ENCODE results near the gene ATAD3A.
"Not testable (repeated sequence)": the region's sequence is repeated elsewhere in the genome, so short reads cannot be mapped to it uniquely, and the experiment has no call there.

ATAD3A gene

DNA sequence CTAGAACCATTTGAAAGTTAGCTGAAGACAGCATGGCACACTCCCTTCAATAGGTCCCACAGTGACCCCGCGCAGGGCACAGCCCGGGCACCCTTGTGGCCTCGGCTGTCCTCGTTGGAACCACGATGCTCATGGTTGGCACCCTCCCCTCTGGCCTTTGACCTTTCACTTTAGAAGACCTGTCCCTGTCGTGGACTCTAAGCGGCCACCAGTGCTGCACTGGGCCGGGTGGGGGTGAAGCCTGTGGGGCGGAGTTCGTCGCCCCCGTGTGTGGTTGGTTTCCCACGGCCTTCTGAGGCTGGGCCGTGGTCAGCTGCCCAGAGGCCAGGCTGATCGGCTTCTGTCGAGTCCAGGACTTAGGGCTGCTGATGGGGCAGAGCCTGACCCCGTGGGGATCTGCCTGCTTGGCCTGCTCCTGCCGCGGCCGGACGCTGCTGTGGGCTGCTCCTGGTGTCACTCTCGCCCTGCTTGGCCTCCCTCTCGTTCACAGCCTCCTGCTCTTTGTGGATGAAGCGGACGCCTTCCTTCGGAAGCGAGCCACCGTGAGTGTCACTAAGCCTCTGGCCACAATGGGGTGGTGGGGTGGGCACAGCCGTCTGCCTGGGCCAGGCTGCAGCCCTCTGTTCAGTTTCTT is 12.9 kb downstream of the ATAD3A start:
- DNase-seq: not testable (repeated sequence)

DNA sequence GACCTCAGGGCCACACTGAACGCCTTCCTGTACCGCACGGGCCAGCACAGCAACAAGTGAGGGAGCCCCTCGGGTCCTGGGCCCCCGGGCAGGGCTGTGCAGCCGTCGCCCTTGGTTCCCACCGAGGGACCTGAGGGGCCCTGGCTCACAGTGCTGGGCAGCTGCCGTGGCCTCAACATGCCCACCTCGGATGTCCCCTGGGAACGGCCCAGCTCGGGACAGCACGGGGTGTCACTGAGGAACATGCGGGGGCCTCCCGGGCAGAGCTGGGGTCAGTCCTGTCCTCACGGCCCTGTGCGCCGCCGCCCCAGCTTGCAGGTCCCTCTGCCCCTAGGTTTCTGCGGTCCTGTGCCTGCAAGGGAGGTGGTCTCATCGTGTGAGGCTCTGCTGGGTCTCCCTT is 14.5 kb downstream of the ATAD3A start:
- DNase-seq: not testable (repeated sequence)

DNA sequence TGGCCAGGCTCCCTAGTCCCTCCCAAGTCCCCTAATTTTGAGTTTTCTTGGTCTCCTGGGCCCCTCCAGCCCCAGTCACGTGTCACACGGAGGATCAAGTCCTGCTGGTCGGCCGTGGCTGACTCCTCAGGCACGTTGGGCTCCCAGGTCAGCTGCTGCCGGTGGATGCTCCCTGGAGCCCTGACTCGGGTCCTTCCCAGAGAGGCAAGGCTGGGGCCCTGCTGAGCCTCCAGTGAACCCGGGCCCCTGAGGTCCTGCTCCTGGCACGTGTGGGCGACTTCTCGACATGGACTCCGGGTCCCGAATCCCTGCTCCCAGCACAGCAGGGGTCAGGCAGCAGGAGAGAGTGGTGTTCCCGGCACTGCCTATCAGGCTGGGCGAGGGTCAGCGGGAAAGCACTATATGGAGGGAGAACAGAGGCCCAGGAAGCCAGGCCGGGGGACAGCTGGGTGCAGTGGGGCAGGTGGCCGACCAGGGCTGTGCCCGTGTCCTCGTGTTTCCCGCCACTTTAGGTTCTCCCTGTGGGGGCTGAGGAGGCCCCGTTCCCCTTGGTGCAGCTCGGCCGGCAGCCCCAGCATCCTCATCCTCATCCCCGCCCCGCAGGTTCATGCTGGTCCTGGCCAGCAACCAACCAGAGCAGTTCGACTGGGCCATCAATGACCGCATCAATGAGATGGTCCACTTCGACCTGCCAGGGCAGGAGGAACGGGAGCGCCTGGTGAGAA is 15.3 kb downstream of the ATAD3A start:
- DNase-seq: no peak

DNA sequence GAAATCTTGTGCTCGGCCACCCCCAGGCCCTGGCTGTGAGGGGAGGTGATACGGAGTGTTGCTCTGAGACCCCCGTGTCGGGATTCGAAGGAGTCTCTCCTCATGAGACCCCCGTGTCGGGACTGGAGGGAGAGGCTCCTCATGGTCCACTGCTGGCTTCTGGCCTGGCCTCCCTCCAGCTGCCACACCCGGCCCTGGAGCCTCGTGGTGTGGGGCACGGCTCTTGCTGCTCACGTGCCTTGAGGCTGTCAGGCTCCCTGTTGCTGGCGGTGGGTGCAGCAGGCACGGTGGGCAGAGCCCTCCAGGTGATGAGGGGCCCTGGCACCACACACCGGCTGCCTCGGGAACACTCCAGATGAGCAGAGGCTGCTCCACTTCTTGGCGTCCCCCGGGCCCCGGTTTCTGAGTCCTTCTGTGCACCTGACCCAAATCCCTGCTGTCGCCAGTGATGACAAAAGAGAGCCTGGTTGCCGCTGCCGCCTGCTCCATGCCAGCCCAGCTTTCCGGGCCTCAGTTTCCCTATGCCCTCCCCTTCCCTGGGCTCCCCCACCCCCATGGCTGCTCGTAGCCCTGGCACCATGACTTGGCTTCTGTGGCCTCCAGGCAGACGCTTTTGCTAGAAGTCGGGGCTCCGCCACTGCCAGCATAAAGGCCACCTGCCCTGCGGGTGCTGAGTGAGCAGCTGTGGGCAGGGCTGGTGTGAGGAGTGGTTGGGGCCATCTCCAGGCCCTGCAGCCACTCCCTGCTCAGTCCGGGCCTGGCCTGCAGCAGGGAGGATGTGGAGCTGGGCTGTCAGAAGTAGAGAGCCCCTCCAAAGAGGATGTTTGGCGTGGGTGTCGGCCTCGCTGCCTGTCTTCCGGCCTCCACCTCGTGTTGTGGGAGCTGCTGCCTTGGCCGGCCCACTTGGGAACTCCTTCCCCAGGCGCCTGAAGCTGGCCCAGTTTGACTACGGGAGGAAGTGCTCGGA is 16.6 kb downstream of the ATAD3A start:
- no peak for DNase-seq

DNA sequence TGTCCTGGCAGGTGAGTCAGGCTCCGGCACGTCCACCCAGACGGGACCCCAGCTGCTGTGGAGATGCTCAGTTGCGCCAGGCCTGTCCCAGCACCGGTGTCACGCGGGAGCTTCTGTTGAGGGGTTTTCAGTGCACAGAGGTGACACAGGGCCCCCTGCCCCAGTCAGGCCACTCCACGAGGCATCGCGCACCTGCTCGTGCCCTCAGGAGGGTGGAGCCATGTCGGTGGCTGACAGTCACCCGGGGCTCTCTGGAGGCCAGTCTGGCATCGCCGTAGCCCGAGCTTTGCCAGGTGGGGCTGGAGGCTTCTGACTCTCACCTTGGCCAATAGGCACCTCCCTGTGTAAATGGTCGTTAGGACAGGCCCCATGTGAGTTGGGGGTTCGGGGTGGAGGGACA is 17.4 kb downstream of the ATAD3A start:
- no peak for DNase-seq

DNA sequence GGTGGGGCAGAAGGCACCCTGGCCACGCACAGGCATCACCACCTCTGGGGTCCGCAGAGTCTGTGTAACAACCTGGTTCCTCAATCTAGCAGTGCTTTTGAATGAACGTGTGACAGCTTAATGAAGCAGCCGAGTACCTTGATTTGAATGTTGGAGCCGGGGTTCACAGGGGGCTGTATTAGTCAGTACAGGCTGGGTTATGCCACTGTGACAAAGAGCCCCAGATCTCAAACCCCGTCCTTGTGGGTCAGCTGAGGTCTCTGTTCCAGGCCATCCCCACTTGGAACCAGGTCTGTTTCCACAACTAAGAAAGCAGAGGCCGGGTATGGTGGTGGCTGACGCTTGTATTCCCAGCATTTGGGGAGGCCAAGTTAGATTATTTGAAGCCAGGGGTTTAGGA is 18.0 kb downstream of the ATAD3A start:
- no peak for DNase-seq

DNA sequence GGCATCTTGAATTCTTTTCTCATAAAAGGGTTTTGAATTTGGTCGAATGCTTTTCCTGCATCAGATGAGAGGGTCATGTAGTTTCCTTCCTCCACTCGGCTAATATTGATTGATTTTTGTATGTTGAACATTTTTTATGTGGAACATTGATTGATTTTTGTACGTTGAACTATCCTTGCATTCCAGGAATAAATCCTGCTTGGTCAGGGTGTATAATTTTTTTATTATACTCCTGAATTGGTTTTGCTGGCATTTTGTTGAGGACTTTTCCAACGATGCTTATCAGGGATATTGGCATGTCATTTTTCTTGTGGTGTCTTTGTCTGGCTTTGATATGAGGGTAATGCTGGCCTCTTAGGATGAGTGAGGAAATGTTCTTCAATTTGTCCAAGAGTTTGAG is 20.0 kb downstream of the ATAD3A start:
- DNase-seq: no peak

DNA sequence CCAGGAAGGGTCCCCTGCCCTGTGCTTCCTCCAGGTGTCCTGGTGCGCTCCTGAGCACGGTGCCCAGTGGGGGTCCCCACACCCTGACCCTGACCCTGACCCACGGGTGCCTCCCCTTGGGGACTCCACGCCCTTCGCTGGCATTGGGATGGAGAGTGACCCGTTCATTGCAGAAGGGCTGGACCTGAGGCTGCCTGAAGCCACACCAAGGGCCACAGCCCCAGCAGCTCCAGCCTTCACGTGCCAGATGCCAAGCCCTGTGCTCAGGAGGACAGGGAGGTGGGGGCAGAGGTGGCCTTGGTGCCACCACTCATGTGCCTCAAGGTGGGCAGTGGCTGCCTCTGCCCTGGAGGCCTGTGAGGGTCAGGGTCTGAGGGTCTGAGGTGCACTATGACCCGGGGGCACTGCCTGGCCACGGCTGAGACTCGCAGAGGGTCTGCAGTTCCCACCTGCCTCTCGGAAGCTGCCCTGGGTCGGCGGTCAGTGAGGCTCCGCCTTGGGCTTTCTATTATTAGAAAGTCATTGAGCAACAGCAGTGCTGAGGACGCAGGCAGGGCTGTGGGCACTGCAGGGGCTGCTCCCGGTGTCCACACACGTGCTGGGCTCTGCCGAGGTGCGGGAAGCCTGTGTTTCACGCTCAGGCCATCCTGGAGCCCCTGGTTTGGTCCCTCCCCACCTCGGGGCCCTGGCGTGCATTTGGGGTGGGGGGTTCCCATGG is 21.4 kb downstream of the ATAD3A start:
- not testable (repeated sequence) for DNase-seq

DNA sequence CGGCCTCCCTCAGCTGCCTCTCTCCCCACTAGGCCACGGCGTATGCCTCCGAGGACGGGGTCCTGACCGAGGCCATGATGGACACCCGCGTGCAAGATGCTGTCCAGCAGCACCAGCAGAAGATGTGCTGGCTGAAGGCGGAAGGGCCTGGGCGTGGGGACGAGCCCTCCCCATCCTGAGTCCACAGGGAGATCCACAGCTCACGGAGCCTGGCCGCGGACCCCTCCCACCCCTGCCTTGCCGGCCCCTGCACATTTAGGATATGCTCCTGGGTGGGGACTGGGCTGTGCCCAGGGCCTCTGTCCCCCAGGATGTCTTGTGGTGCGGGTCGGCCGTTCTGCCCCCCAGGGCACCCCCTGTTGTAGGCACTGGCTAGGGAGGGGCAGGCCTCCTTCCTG is 21.9 kb downstream of the ATAD3A start:
- not testable (repeated sequence) for DNase-seq

DNA sequence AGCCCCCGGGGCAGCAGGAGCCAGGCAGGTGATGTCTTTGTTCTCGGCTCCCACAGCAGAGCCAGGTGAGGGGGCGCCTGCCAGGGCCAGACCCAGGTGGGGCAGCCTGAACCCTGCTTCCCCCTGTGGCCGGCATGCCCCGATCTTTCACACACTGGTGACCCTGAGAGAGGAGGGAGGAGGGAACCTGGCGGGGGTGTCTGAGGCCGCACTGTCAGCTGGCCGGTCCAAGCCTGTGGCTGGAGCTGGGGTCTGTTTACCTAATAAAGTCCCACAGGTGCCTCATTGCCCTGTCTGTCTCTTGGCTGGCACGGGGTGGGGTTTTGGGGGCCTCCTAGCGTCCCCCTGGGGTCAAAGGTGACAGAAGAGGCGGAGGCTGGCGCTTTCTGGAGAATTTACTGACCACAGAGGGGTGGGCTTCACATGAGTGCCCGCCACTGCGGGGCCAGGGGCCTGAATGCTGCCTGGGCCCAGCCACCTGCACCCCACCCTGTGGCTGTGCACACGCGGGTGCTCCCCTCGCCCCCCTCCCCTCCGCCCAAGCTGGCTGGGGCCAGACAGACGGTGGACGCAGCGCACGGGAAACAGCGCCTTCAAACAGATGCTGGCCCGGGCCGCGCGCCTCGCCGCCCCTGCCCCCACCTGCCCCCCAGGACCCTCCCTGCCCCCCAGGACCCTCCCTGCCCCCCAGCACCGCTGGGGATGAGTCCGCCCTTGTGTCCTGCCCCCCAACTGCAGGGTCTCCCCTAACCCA is 22.6 kb downstream of the ATAD3A start:
- DNase-seq: no peak

DNA sequence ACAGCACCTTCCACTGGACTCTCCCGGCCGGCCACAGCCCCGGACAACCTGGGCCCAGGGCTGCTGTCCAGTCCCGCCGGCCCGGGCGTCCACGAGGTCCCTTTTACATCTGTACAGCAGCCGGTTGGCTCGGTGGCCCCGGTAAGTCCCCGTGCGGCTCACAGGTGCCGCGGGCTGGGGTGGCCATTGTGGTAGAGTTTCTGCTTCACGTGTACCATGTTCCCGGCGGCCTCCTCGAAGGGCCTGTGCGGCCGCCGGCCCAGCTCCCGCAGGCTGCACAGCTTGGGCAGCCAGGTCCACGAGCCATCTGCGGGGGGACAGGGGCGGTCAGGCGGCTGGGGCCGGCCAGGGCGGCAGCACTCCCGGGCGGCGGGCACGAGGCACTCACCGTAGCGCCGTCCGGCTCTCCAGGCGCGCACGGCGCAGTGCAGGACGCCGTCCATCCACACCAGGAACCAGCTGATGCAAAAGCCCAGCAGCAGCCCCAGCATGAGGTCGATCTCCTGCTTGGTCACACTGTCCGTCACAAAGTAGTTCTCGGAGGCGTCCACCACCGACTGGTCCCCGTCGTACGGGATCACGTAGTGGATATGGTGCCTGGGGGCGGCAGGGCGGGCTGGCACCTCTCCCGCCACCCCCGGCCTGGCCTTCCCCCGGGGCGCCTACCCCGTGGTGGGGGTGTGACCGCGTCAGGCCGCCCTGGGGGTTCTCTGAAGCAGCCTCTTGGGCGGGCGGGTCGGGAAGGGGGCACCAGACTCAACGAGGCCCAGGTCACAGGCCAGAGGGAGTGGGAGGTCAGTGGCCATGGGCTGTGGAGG is 23.4 kb downstream of the ATAD3A start:
- no peak for DNase-seq

DNA sequence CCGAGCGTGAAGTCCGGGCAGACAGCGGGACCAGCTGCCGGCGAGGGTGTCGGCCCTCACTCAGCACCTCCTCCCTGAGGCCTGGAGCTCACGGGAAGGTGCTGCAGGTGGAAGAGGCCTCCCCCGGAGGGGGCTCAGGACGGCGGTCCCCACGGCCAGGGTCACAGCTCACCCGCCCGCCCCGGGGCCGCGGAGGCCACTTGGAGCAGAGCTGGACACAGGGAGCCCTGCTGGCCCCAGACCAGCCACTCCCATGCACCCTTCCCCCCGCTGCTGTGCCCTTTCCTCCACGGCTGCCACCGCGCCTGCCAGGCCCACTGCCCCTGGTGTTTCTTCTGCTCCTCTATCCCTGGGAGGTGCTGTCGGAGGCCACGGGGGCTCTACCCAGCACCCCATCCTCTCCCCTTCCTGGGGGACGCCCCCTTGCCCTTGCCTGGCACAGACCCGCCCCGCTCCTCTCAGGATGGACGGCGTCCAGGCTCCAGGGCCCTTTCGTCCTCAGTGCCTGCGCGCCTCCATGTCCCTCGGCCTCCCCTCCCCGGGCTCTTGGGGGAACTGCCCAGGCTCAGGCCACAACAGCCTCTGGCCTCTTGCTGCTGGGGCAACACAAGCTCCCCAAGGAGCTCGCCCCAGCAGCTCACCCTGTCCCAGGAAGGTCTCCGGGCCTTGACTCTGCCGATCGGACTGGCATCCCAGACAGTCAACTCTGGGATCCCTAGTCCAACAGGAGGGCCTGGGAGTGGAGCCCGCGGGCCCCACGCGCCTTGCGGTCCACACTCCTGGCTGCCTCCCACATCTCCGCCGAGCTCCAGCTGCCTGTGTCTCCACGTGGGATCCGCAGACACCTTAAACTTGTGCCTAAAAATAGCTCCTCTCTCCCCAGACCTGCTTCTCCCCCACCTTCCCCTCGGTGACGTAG is 24.3 kb downstream of the ATAD3A start:
- DNase-seq: no peak

DNA sequence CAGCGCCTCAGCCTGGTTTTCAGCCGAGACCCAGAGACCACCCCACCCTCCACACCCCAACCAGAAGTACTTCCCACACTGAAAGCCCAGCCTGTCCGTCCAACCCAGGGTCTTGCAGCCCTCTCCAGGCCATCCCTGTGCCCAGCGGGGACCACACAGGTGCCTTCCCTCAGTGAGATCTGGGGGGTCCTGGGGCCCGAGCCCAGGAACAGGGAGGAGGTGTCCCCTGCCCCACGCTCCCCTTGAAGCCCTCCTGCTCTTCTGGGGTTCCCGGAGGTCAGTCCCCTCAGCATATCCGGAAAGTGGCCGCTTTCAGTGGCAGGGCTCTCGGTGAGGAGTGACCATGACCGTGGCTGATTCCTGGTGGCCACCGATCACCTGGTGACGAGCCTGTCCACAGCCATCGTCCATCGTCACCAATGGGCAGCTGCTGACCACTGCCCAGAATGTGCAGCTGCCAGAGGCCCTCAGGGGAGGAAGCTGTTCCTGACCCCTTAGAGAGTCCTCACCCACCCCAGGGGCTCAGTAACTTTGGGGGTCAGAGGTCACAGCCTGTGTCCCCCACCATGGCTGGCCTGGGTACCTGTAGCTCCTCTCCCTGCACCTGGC is 25.1 kb downstream of the ATAD3A start:
- no peak for DNase-seq

DNA sequence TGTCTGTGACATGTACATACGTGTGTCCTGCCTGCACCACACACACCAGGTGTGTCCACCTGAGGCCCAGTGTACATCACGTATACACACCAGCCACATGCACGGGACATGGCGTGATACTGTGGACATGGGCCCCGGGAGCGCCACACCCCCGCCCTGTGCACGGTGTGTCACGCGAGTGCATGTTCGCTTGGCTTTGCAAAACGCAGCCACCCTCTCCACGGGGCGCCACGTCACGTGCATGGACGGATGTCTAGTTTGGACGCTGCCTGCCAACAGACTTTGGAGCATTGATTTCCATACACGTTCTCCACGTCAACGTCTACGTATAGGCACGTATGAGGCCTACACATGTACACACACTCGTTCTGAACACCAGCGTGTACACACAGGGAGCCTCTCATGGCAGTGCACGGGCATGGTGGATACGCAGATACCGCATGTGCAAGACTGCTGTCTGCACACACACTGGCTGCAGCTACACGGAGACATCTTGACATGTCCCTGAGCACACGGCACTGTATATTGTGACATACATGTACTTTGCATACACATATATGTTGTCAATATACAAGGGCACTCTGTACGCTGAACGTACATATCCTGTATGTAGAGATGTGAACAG is 25.8 kb downstream of the ATAD3A start:
- DNase-seq: no peak

DNA sequence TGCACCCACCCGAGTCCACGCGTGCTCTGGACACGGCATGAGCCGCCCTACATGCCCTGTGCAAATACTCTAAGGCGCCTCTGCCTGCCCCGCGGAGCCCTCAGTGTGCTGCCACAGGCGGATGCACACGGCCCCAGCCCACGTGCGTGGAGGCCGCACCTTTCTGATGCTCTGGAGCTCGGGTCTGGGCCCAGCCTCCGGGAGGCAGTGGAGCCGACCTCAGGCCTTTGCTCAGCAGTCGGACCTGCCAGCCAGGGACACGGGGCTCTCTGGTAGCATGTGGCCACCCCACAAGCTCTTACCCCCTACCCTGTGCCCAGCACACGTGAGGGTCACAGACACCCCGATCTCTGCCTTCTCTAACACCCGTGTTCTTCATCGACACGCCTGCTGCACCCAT is 26.4 kb downstream of the ATAD3A start:
- no peak for DNase-seq

DNA sequence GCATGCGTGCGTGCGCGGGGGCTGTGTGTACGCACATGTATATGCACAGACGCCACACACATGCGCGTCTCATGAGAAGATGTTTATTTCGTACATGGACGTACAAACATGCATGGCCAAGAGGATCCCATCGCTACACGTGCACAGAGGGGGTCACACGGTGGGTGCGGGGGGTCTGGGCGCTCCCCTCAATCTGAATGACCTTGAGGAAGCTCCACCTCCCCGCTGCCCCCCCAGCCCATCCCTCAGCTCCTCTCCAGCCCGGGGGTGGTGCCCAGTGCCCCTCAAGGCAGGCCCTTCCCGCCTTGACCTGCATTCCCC is 27.0 kb downstream of the ATAD3A start:
- no peak for DNase-seq

DNA sequence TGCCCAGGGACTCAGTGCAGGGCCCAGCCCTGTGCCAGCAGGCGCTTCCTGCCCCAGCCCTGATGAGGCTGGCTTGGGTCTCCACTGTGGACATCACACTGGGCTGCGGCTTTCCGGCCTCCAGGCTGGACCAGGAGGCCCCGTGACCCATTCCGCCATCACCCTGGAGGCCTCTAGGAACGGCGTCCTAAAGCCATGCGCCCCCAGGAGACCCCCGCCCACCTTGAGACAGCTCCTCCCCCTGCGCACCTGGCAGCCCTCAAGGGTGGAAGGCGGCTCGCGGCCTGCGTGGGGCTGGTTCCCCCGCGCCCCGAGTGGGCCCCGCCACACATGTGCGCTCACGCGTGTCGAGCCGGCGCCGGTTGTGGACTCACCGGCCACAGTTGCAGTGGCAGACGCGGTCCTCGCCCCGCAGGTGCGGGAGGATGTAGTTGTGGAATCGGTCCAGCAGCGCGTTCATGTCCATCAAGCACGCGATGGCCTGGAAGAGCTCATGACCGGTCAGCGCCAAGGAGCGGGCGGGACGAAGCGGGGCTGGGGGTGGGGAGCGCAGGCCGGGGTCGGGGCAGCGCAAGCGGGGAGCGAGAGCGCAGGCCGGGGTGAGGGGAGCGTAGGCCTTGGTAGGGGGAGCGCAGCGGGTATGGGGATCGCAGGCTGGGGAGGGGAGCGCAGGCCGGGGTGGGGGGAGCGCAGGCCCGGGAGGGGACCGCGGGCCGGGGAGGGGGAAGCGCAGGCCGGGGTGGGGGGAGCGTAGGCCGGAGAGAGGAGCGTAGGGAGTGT is 27.5 kb downstream of the ATAD3A start:
- DNase-seq: peak; percentile 64

DNA sequence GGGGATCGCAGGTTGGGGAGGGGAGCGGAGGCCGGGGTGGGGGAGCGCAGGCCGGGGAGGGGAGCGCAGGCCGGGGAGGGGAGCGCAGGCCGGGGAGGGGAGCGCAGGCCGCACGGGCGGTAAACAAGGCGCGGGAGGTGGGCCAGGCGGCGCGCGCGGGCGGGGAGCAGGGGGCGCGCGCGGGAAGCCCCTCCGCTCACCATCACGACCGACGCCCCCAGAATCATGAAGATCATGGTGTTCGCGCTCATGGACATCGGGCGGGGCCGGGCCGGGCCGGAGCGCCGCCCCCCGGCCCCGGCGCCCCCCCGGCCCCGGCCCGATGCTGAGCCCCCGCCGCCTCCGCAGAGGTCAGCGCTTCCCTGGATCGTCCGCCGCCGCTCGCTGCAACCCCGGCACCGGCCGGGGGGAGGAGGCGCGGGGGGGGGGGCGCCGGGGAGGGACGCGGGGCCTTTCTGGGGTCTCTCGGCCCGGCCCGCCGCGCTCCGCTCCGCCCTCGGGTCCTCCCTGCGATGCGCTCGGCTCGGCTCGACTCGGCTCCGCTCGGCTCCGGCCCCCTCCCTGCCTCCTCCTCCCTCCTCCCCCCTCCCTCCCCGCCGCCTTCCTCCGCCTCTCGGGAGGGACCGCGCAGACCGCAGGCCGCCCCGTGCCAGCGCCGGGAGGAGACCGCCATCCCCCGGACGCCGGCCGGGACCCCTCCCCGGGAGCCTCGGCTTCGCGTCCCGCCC is 28.3 kb downstream of the ATAD3A start, which contains the start of gene TMEM240:
TSS of gene TMEM240 (minus strand) at position 535 of the 728 bp plus-strand sequence. CDS start at position 257, 278 bp downstream.
- peak; percentile 96 for DNase-seq

Measured in NCI-H510A (cell line).